Neutrophil (primary cell): ENCODE measurements around the gene INS.

ENCODE experiments used
- H3K27ac ChIP-seq: fragments of 200-600 bp; sonication (generic); 2 replicates; pipeline ENCODE4 v1.5.1; 2016; ENCODE audit warnings: mild to moderate bottlenecking, moderate library complexity
- H3K27me3 ChIP-seq: fragments of 200-600 bp; sonication (generic); 2 replicates; pipeline ENCODE4 v1.6.0; 2016; ENCODE audit warnings: mild to moderate bottlenecking
- H3K36me3 ChIP-seq: fragments of 200-600 bp; sonication (generic); 2 replicates; pipeline ENCODE4 v1.5.1; 2017
- H3K4me1 ChIP-seq, 2 experiments: fragments of 200-600 bp in 1 of 2; sonication (generic) in 1 of 2; 1 replicate in 1 of 2; 2 replicates in 1 of 2; pipeline versions ENCODE4 v1.5.1 to v1.6.1; 2013 to 2016; ENCODE audit warnings: low read depth in 1 of 2, low read length in 1 of 2, mild to moderate bottlenecking in 1 of 2, moderate library complexity in 1 of 2; ENCODE audit not compliant: control insufficient read depth in 1 of 2, insufficient read depth in 1 of 2
- H3K4me3 ChIP-seq, 2 experiments: fragments of 200-600 bp in 1 of 2; sonication (generic) in 1 of 2; 1 replicate in 1 of 2; 2 replicates in 1 of 2; pipeline ENCODE4 v1.5.1; 2013 to 2016; ENCODE audit warnings: low read depth in 1 of 2, low read length in 1 of 2, mild to moderate bottlenecking in 1 of 2, moderate library complexity in 1 of 2
- H3K9me3 ChIP-seq: fragments of 200-600 bp; sonication (generic); 2 replicates; pipeline ENCODE4 v1.5.1; 2016
- TF ChIP-seq, protein P1 (sequence below): fragments of 200-600 bp; sonication (generic); IDR thresholded peaks from 2 replicates; pipeline ENCODE4 v1.5.1; 2016; ENCODE audit warnings: antibody characterized with exemption

Gene INS

GRCh38 chr11:2149864-2150847, 10.9 kb downstream of the INS start:
- no peak overlapping the region for H3K27ac ChIP-seq
- no peak overlapping the region for H3K4me3 ChIP-seq
- TF ChIP-seq, protein P1, sequence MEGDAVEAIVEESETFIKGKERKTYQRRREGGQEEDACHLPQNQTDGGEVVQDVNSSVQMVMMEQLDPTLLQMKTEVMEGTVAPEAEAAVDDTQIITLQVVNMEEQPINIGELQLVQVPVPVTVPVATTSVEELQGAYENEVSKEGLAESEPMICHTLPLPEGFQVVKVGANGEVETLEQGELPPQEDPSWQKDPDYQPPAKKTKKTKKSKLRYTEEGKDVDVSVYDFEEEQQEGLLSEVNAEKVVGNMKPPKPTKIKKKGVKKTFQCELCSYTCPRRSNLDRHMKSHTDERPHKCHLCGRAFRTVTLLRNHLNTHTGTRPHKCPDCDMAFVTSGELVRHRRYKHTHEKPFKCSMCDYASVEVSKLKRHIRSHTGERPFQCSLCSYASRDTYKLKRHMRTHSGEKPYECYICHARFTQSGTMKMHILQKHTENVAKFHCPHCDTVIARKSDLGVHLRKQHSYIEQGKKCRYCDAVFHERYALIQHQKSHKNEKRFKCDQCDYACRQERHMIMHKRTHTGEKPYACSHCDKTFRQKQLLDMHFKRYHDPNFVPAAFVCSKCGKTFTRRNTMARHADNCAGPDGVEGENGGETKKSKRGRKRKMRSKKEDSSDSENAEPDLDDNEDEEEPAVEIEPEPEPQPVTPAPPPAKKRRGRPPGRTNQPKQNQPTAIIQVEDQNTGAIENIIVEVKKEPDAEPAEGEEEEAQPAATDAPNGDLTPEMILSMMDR: no peak
- no peaks in the 10 kb centered on the region for H3K36me3 ChIP-seq
- H3K4me1 ChIP-seq: peaks cover 6 to 8% of the 10 kb centered on the region in 2 experiments
- H3K9me3 ChIP-seq: no peaks in the 10 kb centered on the region
- H3K27me3 ChIP-seq: peaks cover 83% of the 10 kb centered on the region

- Histone ChIP-seq H3K36me3 (no peaks in the 10 kb centered on the region), H3K4me3 (no peak overlapping the region), H3K9me3 (no peaks in the 10 kb centered on the region), H3K27ac (no peak overlapping the region), H3K27me3 (peaks cover 90% of the 10 kb centered on the region), H3K4me1 (peaks cover 6 to 8% of the 10 kb centered on the region in 2 experiments)
- TF ChIP-seq, protein P1: no peak
Measured at GRCh38 chr11:2149460-2149859, 11.5 kb downstream of the INS start.

GRCh38 chr11:2148595-2148994, 12.4 kb downstream of the INS start:
- no peaks in the 10 kb centered on the region for H3K36me3 ChIP-seq
- H3K4me3 ChIP-seq: no peak overlapping the region
- no peaks in the 10 kb centered on the region for H3K9me3 ChIP-seq
- H3K27me3 ChIP-seq: peaks cover 92% of the 10 kb centered on the region
- H3K4me1 ChIP-seq: peaks cover 6 to 8% of the 10 kb centered on the region in 2 experiments
- TF ChIP-seq, protein P1: no peak
- no peak overlapping the region for H3K27ac ChIP-seq

- peaks cover 92% of the 10 kb centered on the region for H3K27me3 ChIP-seq
- peaks cover 6 to 8% of the 10 kb centered on the region in 2 experiments for H3K4me1 ChIP-seq
- H3K4me3 ChIP-seq: no peak overlapping the region
- no peaks in the 10 kb centered on the region for H3K9me3 ChIP-seq
- TF ChIP-seq, protein P1: no peak
- no peak overlapping the region for H3K27ac ChIP-seq
- no peaks in the 10 kb centered on the region for H3K36me3 ChIP-seq
Measured at GRCh38 chr11:2147391-2147790, 13.6 kb downstream of the INS start.

DNA sequence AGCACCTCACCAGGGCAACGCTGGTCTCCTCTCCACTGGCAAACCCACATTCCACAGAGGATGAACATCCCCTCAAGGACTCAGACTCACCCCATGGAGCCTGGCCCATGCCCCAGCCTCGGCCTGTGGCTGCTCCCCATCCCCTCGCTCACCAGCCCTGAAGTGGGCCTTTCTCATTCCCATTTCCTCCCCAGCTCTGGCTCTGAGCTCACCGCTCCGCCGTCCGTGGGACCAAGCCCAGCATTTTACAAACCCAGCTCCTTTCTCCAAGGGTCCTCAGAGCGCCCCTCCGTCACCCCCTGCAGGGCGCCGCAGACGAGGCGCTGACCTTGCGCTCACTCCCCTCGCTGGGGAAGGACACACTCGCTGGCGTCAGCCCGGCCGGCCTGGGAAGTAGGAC, 15.0 kb downstream of the INS start:
- Histone ChIP-seq H3K27ac (no peak overlapping the region), H3K4me3 (no peak overlapping the region), H3K9me3 (no peaks in the 10 kb centered on the region), H3K27me3 (peaks cover 100% of the 10 kb centered on the region), H3K36me3 (no peaks in the 10 kb centered on the region), H3K4me1 (no peaks in the 10 kb centered on the region)
- TF ChIP-seq, protein P1: no peak
